Non-pigmented ciliary epithelial cell (primary cell): ENCODE results near the gene DAP.

ENCODE experiments used
- DNase-seq: peaks from one replicate; pipeline ENCODE4 v3.0.0-alpha.2; 2010; ENCODE audit warnings: low read depth

DAP gene

GRCh38 chr5:10689391-10690081, 71.5 kb downstream of the DAP start:
- DNase-seq: no peak

DNA sequence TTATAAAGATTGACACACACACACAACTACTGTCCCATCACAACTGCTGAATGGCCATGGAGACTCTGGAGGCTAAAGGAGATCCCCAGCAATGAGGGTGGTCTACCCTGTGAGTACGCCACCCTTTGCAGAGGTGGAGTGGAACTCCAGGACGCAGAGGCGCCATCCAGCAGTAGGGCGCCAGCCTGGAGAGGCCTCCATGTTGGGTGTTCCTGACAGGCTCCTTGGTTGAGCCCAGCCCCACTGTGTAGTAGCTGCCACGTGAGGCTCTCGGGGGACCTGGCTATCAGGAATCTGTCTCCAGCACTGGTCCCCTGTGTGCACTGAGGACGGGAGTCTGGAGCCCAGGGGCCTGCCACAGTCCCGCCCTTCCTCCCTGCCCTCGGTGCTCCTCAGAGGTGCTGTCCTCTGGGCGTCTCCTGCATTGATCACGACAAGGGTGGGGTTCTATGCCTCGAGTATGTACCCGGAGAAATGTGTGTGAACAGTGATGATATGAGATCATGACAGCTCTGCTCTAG, 72.3 kb downstream of the DAP start:
- DNase-seq: no peak

GRCh38 chr5:10686890-10687289, 74.1 kb downstream of the DAP start:
- DNase-seq: no peak

DNA sequence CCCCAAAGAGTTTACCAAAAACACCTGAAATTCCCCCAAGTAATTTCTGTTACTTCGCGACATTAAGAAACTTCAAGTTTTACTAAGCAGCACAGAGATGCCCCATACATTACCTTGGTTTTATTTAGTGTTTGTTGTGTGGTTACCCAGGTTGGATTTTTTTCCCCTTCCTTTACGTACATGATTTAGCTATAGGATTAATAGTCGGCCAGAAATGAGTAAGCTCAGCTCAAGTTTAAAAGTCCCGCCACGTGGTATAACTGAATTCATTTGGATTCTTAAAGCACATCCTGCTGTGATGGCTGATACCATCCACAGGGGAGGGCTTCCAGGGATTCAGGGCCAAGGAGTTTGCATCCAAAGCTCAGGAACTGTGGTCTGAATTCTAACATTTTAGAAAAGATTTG, 75.9 kb downstream of the DAP start:
- DNase-seq: no peak

DNA sequence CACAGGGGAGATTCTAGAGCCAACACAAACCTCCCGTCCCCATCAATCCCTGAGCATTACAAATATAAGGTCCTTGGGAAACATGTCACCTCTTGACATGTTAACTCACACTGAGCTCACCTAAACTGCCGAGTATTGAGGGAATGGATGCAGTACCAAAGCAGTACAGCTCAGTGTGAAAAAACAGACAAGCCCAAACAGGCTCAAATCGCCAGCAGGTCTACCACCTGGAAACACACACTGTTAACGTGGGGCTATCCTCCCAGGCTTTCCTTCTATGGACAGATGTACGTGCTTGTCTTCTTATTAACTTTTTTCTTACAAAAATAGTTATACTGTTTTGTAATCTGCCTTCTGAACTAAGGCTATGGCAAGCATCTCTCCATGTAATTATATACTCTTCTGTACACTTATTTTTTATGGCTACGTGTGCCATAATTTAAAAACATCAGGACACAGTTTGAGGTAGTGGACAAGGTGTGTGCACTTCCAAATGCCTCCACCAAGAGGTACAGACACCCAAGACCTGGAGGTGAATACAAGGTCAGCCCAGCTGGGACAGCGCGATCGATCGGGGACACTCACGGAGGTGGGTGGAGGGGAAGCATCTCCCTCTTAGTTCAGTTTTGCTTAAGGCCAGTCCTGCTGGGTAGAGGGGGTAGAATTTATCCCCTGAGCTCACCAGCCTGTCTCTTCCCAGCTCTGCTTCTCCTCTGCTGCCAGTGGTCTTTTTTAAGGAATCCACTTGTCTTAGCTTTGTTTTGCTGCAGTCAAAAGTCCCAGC, 76.5 kb downstream of the DAP start:
- DNase-seq: no peak

- DNase-seq: no peak
These were observed 78.1 kb downstream of the DAP start for GRCh38 chr5:10682801-10683525.

DNA sequence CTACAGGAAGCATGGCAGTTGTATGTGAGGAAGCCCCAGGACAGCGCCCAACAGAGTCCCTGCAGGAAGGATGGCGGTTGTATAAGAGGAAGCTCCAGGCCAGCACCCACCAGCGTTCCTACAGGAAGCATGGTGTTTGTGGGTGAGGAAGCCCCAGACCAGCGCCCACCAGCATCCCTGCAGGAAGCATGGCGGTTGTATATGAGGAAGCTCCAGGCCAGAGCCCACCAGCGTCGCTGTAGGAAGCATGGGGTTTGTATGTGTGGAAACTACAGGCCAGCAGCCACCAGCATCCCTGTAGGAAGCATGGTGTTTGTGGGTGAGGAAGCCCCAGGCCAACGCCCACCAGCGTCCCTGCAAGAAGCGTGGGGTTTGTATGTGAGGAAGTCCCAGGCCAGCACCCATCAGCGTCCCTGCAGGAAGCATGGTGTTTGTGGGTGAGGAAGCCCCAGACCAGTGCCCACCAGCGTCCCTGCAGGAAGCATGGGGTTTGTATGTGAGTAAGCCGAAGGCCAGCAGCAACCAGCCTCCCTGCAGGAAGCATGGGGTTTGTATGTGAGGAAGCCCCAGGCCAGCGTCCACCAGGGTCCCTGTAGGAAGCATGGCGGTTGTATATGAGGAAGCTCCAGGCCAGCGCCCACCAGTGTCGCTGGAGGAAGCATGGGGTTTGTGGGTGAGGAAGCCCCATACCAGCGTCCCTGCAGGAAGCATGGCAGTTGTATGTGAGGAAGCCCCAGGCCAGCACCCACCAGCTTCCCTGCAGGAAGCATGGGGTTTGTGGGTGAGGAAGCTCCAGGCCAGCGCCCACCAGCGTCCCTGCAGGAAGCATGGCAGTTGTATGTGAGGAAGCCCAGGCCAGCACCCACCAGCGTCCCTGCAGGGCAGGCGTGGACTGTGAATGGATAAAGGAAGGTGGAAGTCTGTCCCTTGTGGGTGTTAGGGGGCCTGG, 79.0 kb downstream of the DAP start:
- no peak for DNase-seq

- no peak for DNase-seq
These were observed 80.1 kb downstream of the DAP start for GRCh38 chr5:10680876-10681481.

GRCh38 chr5:10679336-10679988, 81.6 kb downstream of the DAP start:
- DNase-seq: no peak

GRCh38 chr5:10678244-10678643, 82.8 kb downstream of the DAP start:
- DNase-seq: no peak

DNA sequence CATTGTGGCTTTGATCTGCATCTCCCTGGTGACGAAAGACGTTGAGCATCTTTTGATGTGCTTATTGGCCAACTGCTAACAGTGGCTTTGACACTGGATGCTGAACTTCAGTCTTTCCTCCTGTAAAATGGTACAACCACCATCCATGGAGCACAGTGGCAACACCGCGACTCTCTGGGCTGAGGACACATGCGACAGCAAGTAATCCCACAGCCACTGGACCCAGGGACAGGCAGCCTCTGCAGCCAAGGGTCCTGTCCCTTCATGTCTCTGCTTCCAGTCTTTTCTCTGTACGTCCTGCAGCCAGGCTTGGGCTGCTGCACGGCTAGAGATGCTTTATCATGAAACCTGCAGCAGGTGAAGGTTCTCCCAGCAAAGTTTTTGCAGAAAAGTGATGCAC, 83.5 kb downstream of the DAP start:
- no peak for DNase-seq

DNA sequence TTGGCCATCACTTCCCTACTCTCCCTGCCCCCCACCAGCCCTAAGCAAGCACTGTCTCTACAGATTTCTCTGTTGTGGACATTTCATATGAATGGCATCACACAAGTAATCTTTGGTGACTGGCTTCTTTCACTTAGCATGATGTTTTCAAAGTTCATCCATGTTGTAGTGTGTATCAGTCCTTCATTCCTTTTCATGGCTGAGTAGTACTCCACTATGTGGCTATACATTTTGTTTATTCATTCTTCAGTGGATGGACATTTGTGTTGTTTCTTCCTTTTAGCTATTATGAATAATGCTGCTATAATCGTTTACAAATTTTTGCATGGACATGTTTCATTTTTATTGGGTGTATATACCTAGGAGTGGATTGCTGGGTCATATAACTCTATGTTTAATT, 84.1 kb downstream of the DAP start:
- DNase-seq: no peak

DNA sequence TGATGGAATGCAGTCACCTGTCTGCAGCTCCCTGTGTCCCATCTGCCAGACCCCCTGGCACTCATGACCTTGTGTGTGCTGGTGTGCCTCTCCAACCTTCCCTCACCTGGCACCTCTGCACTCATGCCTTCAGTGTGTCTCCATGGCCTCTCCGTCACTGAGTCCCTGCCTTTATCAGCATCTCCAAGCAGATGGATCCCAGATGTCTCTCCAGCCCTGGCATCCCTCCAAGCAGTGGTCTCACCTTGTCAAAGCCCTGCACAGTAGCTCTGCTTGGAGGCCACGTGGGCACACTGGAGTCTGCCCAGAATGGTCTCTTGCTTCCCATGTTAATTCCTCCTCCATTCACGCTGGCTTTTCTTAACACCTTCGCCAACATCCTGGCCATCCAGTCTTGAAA, 84.8 kb downstream of the DAP start:
- no peak for DNase-seq

GRCh38 chr5:10675177-10675700, 85.8 kb downstream of the DAP start:
- no peak for DNase-seq

DNA sequence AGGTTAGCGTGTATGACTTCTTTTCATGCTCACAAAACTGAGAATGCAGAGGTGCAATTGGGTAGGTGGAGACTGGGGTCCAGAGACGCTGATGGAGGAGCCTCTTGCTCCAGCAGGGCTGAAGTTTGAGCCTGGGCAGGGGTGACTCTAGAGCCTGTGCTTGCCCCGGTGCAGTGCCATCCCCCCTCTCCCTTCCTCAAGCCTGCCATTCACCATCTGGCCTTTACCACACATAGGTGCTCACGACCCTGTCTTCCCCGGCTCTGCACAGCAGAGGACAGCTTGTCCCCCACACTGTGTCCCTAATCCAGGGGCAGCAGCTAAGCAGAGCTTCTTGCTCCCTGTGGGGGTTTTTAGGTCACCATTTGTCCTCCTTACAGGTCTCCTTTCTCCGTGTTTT, 86.5 kb downstream of the DAP start:
- no peak for DNase-seq

- DNase-seq: no peak
These were observed 86.9 kb downstream of the DAP start for GRCh38 chr5:10674096-10674495.

DNA sequence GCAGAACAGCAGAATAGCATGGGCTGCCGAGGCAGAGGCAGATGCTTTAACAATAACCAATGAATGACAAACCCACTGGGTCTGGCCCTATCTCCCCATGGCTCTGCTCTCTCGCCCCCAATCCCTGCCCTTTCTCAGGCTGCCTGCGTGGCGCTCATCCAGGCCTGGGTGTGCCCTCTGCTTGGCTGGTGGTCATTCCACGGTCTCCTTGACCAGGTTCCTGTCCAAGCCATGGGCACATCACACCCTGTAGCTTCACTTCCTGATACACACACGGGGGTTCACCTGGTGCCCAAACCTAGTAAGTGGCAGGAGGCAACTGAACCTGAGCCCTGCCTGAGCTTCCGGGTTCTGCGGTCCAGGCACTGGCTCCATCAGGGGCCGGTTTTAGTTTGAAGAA, 87.6 kb downstream of the DAP start:
- DNase-seq: no peak

DNA sequence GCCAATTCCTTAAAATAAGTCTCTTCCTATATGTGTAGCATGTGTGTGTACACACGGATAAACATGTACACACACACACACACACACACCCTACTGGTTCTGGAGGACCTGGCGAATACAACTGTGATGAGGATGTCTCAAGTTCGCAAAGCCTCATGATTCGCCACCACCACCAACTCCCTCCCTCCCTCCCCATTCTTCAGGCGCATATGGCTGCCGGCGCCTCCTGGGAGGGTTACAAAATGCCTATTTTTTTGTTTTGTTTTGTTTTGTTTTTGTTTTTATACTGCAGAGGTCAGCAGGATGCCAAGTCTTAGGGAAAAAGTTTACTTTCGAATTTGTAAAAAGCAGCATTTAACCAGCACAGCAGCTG, 88.0 kb downstream of the DAP start:
- no peak for DNase-seq

- no peak for DNase-seq
These were observed 88.7 kb downstream of the DAP start for GRCh38 chr5:10672146-10673016.
